GM18517 (cell line): Measurements from ENCODE around the gene CTSW.

Source experiments
- ATAC-seq: cut with Tn5 transposase; IDR thresholded peaks from one replicate; pipeline ENCODE4 v1.9.1; 2021; ENCODE audit warnings: mild to moderate bottlenecking, moderate library complexity; ENCODE audit not compliant: unreplicated experiment

Gene CTSW

GRCh38 chr11:65925397-65925796 is 45.8 kb downstream of the CTSW start:
- ATAC-seq, result no peak

- peak; percentile 67 for ATAC-seq
Measured at GRCh38 chr11:65927904-65928397, 48.3 kb downstream of the CTSW start.

- ATAC-seq, result no peak
Measured at GRCh38 chr11:65928667-65929066, 49.0 kb downstream of the CTSW start.

- no peak for ATAC-seq
Measured at GRCh38 chr11:65931773-65932557, 52.3 kb downstream of the CTSW start.

GRCh38 chr11:65932558-65932919 is 52.9 kb downstream of the CTSW start:
- ATAC-seq, result no peak
